Rectal smooth muscle tissue (tissue), 1 donor: ENCODE data around the gene SCAPER.
A peak's percentile ranks its signal among the peaks of the same experiment; 100 is the strongest.
"Not testable (repeated sequence)": the region's sequence is repeated elsewhere in the genome, so short reads cannot be mapped to it uniquely, and the experiment has no call there.

ENCODE experiments used
- H3K27ac ChIP-seq: one replicate; pipeline ENCODE4 v1.7.0; 2013; ENCODE audit warnings: low read depth, low read length, inconsistent platforms
- H3K27me3 ChIP-seq: one replicate; pipeline ENCODE4 v1.7.0; 2013; ENCODE audit warnings: low read length; ENCODE audit not compliant: control insufficient read depth, insufficient read depth
- H3K36me3 ChIP-seq: one replicate; pipeline ENCODE4 v1.7.0; 2013; ENCODE audit warnings: low read length; ENCODE audit not compliant: control insufficient read depth, insufficient read depth
- H3K4me1 ChIP-seq: one replicate; pipeline ENCODE4 v1.7.0; 2013; ENCODE audit warnings: low read length; ENCODE audit not compliant: control insufficient read depth, insufficient read depth
- H3K4me3 ChIP-seq: one replicate; pipeline ENCODE4 v1.7.0; 2013; ENCODE audit warnings: low read length
- H3K9ac ChIP-seq: one replicate; pipeline ENCODE4 v1.7.0; 2013; ENCODE audit warnings: low read length

SCAPER gene

GRCh38 chr15:76309601-76310330 is 595.4 kb downstream of the SCAPER start:
- no peak overlapping the region for H3K9ac ChIP-seq
- H3K4me1 ChIP-seq, result peaks cover 2% of the 10 kb centered on the region
- H3K36me3 ChIP-seq, result no peaks in the 10 kb centered on the region
- H3K27ac ChIP-seq, result no peak overlapping the region
- H3K27me3 ChIP-seq, result no peaks in the 10 kb centered on the region
- peak overlapping the region; percentile 91 for H3K4me3 ChIP-seq

DNA sequence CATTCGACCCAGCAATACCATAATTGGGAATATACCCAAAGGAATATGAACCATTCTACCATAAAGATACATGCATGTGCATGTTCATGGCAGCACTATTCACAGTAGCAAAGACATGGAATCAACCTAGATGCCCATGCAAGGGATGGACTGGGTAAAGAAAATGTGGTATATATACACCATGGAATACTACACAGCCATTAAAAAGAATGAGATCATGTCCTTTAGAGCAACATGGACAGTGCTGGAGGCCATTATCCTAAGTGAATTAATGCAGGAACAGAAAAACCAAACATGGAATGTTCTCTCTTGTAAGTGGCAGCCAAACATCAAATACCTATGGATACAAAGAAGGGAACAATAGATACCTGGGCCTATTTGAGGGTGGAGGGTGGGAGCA is 601.2 kb downstream of the SCAPER start:
- no peak overlapping the region for H3K9ac ChIP-seq
- no peak overlapping the region for H3K4me3 ChIP-seq
- H3K36me3 ChIP-seq, result no peaks in the 10 kb centered on the region
- H3K4me1 ChIP-seq, result no peaks in the 10 kb centered on the region
- H3K27me3 ChIP-seq, result no peaks in the 10 kb centered on the region
- H3K27ac ChIP-seq, result no peak overlapping the region

- Histone ChIP-seq H3K36me3 (no peaks in the 10 kb centered on the region), H3K27me3 (no peaks in the 10 kb centered on the region), H3K4me1 (no peaks in the 10 kb centered on the region), H3K27ac (no peak overlapping the region), H3K4me3 (no peak overlapping the region), H3K9ac (no peak overlapping the region)
Observed at GRCh38 chr15:76299786-76300185, 605.4 kb downstream of the SCAPER start.

GRCh38 chr15:76298986-76299385 is 606.2 kb downstream of the SCAPER start:
- H3K27ac ChIP-seq, result no peak overlapping the region
- no peaks in the 10 kb centered on the region for H3K27me3 ChIP-seq
- no peak overlapping the region for H3K4me3 ChIP-seq
- no peaks in the 10 kb centered on the region for H3K4me1 ChIP-seq
- no peak overlapping the region for H3K9ac ChIP-seq
- H3K36me3 ChIP-seq, result no peaks in the 10 kb centered on the region

GRCh38 chr15:76297951-76298350 is 607.2 kb downstream of the SCAPER start:
- H3K27me3 ChIP-seq, H3K4me3 ChIP-seq, H3K9ac ChIP-seq, H3K4me1 ChIP-seq, H3K27ac ChIP-seq, H3K36me3 ChIP-seq: not testable (repeated sequence)
